HG03135 (cell line): Measurements from ENCODE around the gene GABARAP.

Experiments used
- ATAC-seq: cut with Tn5 transposase; IDR thresholded peaks from one replicate; pipeline ENCODE4 v1.9.1; 2021; ENCODE audit warnings: mild to moderate bottlenecking, moderate library complexity; ENCODE audit not compliant: unreplicated experiment

Gene GABARAP

GRCh38 chr17:7223375-7223774 is 18.9 kb downstream of the GABARAP start:
- no peak for ATAC-seq

DNA sequence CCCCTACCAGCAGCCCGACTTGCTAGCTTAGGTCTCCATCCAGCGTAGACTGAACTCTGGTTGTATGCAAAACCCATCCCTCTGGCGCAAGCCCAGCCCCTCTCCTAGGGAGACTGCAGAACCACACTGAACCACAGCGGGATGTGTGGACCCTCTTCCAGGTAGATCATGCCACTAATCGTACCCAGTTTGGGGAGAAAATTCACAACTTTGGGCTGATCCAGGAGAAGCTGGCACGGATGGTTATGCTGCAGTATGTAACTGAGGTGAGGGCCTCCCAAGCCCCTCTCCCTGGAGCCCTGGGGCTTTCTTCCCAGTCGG is 19.3 kb downstream of the GABARAP start:
- ATAC-seq, result no peak

- ATAC-seq, result no peak
These were observed 19.9 kb downstream of the GABARAP start for GRCh38 chr17:7222093-7222971.

GRCh38 chr17:7221278-7222092 is 20.8 kb downstream of the GABARAP start:
- no peak for ATAC-seq

- ATAC-seq, result no peak
These were observed 21.5 kb downstream of the GABARAP start for GRCh38 chr17:7220593-7221277.

GRCh38 chr17:7219812-7220592 is 22.2 kb downstream of the GABARAP start, which contains the start of the genes ACADVL and DLG4:
Gene ACADVL (plus strand): TSS chr17:7219938. CDS start chr17:7219985, 47 bp downstream.
Gene DLG4 (minus strand): TSS chr17:7219836.
- peak; percentile 57 for ATAC-seq

- ATAC-seq, result no peak
These were observed 22.9 kb downstream of the GABARAP start for GRCh38 chr17:7219229-7219811.

- ATAC-seq, result no peak
These were observed 23.5 kb downstream of the GABARAP start for GRCh38 chr17:7218758-7219157.

DNA sequence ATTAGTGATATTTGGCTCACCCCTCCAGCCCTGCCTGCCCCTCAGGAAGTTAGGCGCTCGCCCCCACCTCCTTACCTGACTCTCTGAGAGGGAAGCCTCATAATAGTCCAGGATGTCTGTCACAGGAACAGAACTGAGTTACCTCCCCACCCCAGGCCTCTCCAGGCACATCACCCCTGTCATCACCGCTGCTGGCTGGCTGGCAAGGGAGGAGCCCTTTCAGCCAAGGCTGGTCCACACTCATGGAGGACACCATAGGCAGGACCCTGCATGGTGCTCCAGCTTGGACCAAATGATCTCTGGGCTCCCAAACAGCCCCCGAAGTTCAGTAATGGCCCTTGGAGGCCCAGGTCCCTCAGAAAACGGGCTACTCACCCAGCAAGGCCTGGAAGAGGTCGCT is 24.1 kb downstream of the GABARAP start:
- ATAC-seq, result no peak

GRCh38 chr17:7217113-7217987 is 24.9 kb downstream of the GABARAP start:
- no peak for ATAC-seq

- ATAC-seq, result no peak
These were observed 25.8 kb downstream of the GABARAP start for GRCh38 chr17:7216242-7217112.

DNA sequence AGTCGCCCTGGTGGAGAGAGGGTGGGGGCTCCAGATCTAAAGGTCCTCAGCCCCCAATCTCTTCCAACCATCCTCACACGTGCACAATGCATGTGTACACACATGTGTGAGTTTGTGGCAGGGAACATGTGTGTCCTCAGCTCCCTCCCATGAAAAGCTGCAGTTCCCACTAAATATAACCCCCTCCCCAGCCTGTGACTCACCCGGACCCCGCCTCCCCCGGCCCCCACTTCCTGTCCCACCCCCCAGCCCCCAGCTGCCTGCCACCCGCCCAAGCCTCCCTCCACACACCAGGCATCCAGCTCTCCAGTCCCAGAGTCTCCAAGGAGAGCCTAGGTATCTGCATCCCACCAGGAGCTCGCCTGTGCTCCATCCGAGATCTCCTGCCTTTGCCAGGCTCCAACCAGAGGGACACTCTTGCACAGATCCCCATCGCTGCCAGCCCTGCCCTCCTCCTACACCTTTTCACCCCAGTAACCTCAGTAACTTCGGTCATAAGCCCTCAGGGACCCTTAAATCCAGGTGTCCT is 26.5 kb downstream of the GABARAP start:
- no peak for ATAC-seq

DNA sequence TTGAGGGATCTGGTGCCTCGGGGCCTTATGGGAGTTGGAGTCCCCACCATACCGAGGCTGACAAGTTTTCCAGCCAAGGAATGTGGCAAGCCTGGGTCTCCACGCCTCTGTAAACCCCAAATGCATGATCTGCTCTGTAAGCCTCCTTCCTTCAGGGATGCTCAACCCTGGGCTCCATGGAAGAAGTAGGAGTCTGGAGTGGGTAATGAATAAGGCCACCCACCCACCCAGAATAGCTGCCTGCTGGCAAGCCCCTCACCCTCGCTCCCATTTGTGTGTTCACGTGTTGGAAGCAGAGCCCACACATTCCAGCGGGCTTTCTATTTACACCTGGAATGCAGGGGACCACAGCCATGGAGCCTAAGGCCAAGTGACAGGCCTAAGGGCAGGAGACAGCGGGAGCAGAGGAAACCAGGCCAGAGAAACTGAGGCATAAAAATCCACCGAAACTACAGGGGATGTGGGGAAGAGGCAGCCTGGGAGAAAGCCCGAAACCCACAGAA is 27.1 kb downstream of the GABARAP start:
- no peak for ATAC-seq

- ATAC-seq, result peak; percentile 73
These were observed 27.7 kb downstream of the GABARAP start for GRCh38 chr17:7214300-7215135.

DNA sequence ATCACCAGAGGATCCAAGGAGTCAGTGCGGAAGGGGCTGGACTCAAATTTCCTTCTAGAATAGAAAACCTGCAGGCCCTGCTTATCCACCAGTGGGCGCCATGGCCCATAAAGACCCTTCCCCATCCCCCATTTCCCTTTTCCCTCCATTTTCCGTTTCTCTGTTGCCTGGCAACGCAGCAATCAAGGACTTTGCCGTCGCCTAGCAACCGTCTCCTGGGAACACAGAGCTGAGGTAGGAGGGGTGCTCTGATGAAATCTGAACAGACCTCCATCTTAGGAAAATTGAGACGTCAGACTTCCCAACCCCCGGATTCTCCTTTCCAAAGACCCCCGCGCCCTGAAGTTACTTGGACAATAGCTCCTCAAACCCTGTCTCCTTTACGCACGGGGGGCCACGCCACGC is 28.4 kb downstream of the GABARAP start:
- ATAC-seq, result peak; percentile 17

GRCh38 chr17:7211491-7212273 is 30.6 kb downstream of the GABARAP start:
- ATAC-seq, result no peak
